Cardiac muscle cell (in vitro differentiated cells and primary cell): Measurements from ENCODE around the gene IL1RAPL1. TPM values are rescaled to one million over a fixed set of nuclear protein-coding genes. Genes with fewer than 3 reads are reported as not detected.

ENCODE experiments used
- DNase-seq, 2 donors: peaks; one replicate each; pipeline versions ENCODE4 v3.0.0 to v3.0.0-alpha.2; 2010 to 2017; ENCODE audit warnings: low read depth in 1 of 2, low spot score in 1 of 2
- H3K27ac ChIP-seq: fragments of 200-600 bp; sonication (generic); 2 replicates; pipeline ENCODE4 v1.5.1; 2016
- H3K27me3 ChIP-seq: fragments of 200-600 bp; sonication (generic); 2 replicates; pipeline ENCODE4 v1.6.0; 2016; ENCODE audit warnings: control low read depth
- H3K36me3 ChIP-seq: fragments of 200-600 bp; sonication (generic); 2 replicates; pipeline ENCODE4 v1.5.1; 2016; ENCODE audit warnings: control low read depth
- H3K4me1 ChIP-seq: fragments of 200-600 bp; sonication (generic); 2 replicates; pipeline ENCODE4 v1.8.1; 2017; ENCODE audit warnings: low read depth, mild to moderate bottlenecking, mixed run types
- H3K4me3 ChIP-seq: fragments of 200-600 bp; sonication (generic); 2 replicates; pipeline ENCODE4 v1.5.1; 2016; ENCODE audit warnings: mild to moderate bottlenecking
- H3K9me3 ChIP-seq: fragments of 200-600 bp; sonication (generic); 2 replicates; pipeline ENCODE4 v1.5.1; 2017; ENCODE audit warnings: low read depth, mild to moderate bottlenecking, control low read depth
- CTCF ChIP-seq: IDR thresholded peaks from 2 replicates; pipeline ENCODE4 v1.5.1; 2012; ENCODE audit warnings: low read depth, mild to moderate bottlenecking, low read length
- polyA plus RNA-seq: library from polyadenylated mRNA; unstranded; fragments of >200 nt; fragmentation: Nextera tagmentation; extraction: Ambion mirVana; gene quantifications from 2 replicates; pipeline ENCODE4 v1.2.1, GENCODE V29; 2016
- total RNA-seq: library from RNA; depleted of rRNA; stranded (reverse); fragments of >200 nt; gene quantifications from 2 replicates; pipeline ENCODE4 v1.2.3, GENCODE V29; 2016

Gene IL1RAPL1
- total and polyA plus RNA-seq, 2 experiments from 2014 or later, result 3.2 to 4.2 TPM

DNA sequence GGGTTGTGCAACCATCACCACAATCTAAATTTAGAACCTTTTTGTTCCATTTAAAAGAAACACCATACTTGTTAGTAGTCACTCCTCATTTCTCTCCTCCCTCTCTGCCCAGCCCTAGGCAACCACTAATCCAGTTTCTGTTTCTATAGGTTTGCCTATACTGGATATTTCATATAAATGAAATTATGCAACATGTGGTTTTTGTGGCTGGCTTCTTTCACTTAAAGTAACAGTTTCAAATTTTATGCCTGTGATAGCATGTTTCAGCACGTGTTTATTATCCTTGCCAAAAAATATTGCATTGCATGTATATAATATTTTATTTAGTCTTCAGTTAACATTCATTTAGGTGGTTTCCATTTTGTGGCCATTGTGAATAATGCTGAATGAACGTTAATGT, 437.6 kb downstream of the IL1RAPL1 start:
- no peak for TF ChIP-seq CTCF
- no peak overlapping the region for H3K27ac ChIP-seq
- no peaks in the 10 kb centered on the region for H3K27me3 ChIP-seq

GRCh38 chrX:29039501-29039900, 452.3 kb downstream of the IL1RAPL1 start:
- Histone ChIP-seq H3K27me3 (no peaks in the 10 kb centered on the region), H3K4me1 (no peaks in the 10 kb centered on the region), H3K36me3 (no peaks in the 10 kb centered on the region), H3K4me3 (no peak overlapping the region), H3K27ac (no peak overlapping the region), H3K9me3 (no peaks in the 10 kb centered on the region)
- no peak for DNase-seq
- no peak for TF ChIP-seq CTCF

More for the DNA sequence above, 437.6 kb downstream of the IL1RAPL1 start:
- H3K4me1 ChIP-seq, result no peaks in the 10 kb centered on the region
- DNase-seq, result peak in 1 of 2 donors; percentile 35
- H3K9me3 ChIP-seq, result no peaks in the 10 kb centered on the region
- no peak overlapping the region for H3K4me3 ChIP-seq
- no peaks in the 10 kb centered on the region for H3K36me3 ChIP-seq

DNA sequence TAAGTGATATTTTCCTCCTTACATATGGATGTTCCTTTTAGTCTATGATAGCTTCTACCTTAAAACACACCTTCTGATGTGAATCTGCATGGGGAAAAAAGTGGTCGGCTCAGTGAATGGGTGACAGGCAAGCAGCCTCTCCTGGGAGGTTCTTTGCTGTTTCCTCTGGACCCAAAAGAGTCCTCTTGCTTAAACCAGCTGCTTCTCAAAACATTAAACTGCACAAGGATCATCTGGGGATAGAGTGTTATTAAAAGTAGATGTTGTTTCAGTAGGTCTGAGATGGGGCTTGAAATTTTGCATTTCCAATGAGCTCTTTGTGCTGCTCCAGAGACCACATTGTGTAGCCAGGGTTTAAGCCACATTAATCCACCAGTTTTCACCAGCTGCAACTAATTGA, 452.9 kb downstream of the IL1RAPL1 start:
- H3K4me3 ChIP-seq, result no peak overlapping the region
- H3K27me3 ChIP-seq, result no peaks in the 10 kb centered on the region
- no peaks in the 10 kb centered on the region for H3K36me3 ChIP-seq
- DNase-seq, result no peak
- H3K27ac ChIP-seq, result no peak overlapping the region
- H3K9me3 ChIP-seq, result no peaks in the 10 kb centered on the region
- H3K4me1 ChIP-seq, result no peaks in the 10 kb centered on the region
- TF ChIP-seq CTCF, result no peak

DNA sequence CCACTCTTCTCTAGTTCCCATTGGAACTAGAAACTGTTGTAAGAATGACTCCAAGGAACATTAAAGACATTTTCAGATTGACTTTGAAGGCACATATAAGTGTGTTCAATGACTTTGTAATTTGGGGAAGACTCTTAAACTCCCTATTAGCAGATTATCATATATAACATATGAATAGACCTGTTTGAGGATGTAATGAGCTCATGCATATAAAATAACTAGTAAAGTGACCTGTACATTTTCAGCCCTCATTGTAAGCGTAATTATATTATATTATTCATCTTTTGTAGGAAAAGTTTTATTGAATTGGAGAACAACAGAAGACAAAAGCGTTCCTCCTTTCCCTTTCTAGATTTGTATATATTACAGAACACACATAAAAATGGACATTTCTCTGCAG, 455.1 kb downstream of the IL1RAPL1 start:
- H3K9me3 ChIP-seq, result no peaks in the 10 kb centered on the region
- H3K4me1 ChIP-seq, result no peaks in the 10 kb centered on the region
- TF ChIP-seq CTCF, result no peak
- no peak overlapping the region for H3K4me3 ChIP-seq
- H3K27me3 ChIP-seq, result no peaks in the 10 kb centered on the region
- no peaks in the 10 kb centered on the region for H3K36me3 ChIP-seq
- H3K27ac ChIP-seq, result no peak overlapping the region
- no peak for DNase-seq

GRCh38 chrX:29043746-29044145, 456.5 kb downstream of the IL1RAPL1 start:
- Histone ChIP-seq H3K4me3 (no peak overlapping the region), H3K27me3 (no peaks in the 10 kb centered on the region), H3K27ac (no peak overlapping the region), H3K36me3 (no peaks in the 10 kb centered on the region), H3K9me3 (no peaks in the 10 kb centered on the region), H3K4me1 (no peaks in the 10 kb centered on the region)
- TF ChIP-seq CTCF, result no peak
- no peak for DNase-seq
